KMS-11 (cell line): ENCODE measurements around the gene LRATD1.

Experiments
- H2AFZ ChIP-seq: fragments of 200-600 bp; sonication (generic); 2 replicates; pipeline ENCODE4 v1.6.1; 2016; ENCODE audit warnings: antibody characterized with exemption, mixed run types, low read depth
- H3K27ac ChIP-seq: fragments of 200-600 bp; sonication (generic); 2 replicates; pipeline ENCODE4 v1.6.1; 2016; ENCODE audit warnings: mild to moderate bottlenecking, mixed run types
- H3K27me3 ChIP-seq: fragments of 200-600 bp; sonication (generic); 2 replicates; pipeline ENCODE4 v1.6.1; 2017; ENCODE audit warnings: mild to moderate bottlenecking, low read depth, mixed run types, moderate library complexity; ENCODE audit not compliant: insufficient read depth
- H3K36me3 ChIP-seq: fragments of 200-600 bp; sonication (generic); 2 replicates; pipeline ENCODE4 v1.6.1; 2017; ENCODE audit warnings: mild to moderate bottlenecking, mixed run types; ENCODE audit not compliant: insufficient read depth
- H3K4me1 ChIP-seq: fragments of 200-600 bp; sonication (generic); 2 replicates; pipeline ENCODE4 v1.6.1; 2016; ENCODE audit warnings: mild to moderate bottlenecking, low read depth, mixed run types; ENCODE audit not compliant: poor library complexity, severe bottlenecking
- H3K4me2 ChIP-seq: fragments of 200-600 bp; sonication (generic); 2 replicates; pipeline ENCODE4 v1.7.0; 2016; ENCODE audit warnings: mild to moderate bottlenecking, mixed run types
- H3K4me3 ChIP-seq: fragments of 200-600 bp; sonication (generic); IDR thresholded peaks from 2 replicates; pipeline ENCODE4 v1.6.1; 2017; ENCODE audit warnings: low read depth, low read length, mixed read lengths; ENCODE audit not compliant: insufficient read depth
- H3K79me2 ChIP-seq: fragments of 200-600 bp; sonication (generic); 2 replicates; pipeline ENCODE4 v1.6.1; 2016; ENCODE audit warnings: low read depth, mixed run types; ENCODE audit not compliant: insufficient read depth
- H3K9ac ChIP-seq: fragments of 200-600 bp; sonication (generic); 2 replicates; pipeline ENCODE4 v1.6.1; 2016; ENCODE audit warnings: mild to moderate bottlenecking, mixed run types
- H4K20me1 ChIP-seq: fragments of 200-600 bp; sonication (generic); 2 replicates; pipeline ENCODE4 v1.6.1; 2016; ENCODE audit warnings: mild to moderate bottlenecking, mixed run types; ENCODE audit not compliant: insufficient read depth
- TF ChIP-seq, protein P1 (sequence below): fragments of 200-600 bp; sonication (generic); conservative IDR thresholded peaks from 2 replicates; pipeline ENCODE4 v1.6.1; 2017; ENCODE audit warnings: low read depth, mild to moderate bottlenecking, antibody characterized with exemption, low read length, moderate library complexity, mixed read lengths

LRATD1 gene

GRCh38 chr2:14626873-14627272, 5.6 kb upstream of the LRATD1 start:
- H3K36me3 ChIP-seq, result no peaks in the 10 kb centered on the region
- H3K79me2 ChIP-seq, result no peaks in the 10 kb centered on the region
- no peaks in the 10 kb centered on the region for H4K20me1 ChIP-seq
- H3K27me3 ChIP-seq, result no peaks in the 10 kb centered on the region
- TF ChIP-seq, protein P1, sequence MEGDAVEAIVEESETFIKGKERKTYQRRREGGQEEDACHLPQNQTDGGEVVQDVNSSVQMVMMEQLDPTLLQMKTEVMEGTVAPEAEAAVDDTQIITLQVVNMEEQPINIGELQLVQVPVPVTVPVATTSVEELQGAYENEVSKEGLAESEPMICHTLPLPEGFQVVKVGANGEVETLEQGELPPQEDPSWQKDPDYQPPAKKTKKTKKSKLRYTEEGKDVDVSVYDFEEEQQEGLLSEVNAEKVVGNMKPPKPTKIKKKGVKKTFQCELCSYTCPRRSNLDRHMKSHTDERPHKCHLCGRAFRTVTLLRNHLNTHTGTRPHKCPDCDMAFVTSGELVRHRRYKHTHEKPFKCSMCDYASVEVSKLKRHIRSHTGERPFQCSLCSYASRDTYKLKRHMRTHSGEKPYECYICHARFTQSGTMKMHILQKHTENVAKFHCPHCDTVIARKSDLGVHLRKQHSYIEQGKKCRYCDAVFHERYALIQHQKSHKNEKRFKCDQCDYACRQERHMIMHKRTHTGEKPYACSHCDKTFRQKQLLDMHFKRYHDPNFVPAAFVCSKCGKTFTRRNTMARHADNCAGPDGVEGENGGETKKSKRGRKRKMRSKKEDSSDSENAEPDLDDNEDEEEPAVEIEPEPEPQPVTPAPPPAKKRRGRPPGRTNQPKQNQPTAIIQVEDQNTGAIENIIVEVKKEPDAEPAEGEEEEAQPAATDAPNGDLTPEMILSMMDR, result no peak
- peak overlapping the region; percentile 62 for H3K4me2 ChIP-seq
- H2AFZ ChIP-seq, result no peak overlapping the region
- H3K9ac ChIP-seq, result no peak overlapping the region
- H3K4me1 ChIP-seq, result peaks cover 31% of the 10 kb centered on the region
- H3K4me3 ChIP-seq, result no peak overlapping the region
- H3K27ac ChIP-seq, result no peak overlapping the region

- Histone ChIP-seq H2AFZ (no peak overlapping the region), H3K4me3 (no peak overlapping the region), H3K27ac (no peak overlapping the region), H3K36me3 (no peaks in the 10 kb centered on the region), H3K27me3 (no peaks in the 10 kb centered on the region), H3K4me2 (no peak overlapping the region), H3K79me2 (no peaks in the 10 kb centered on the region), H4K20me1 (no peaks in the 10 kb centered on the region), H3K4me1 (peaks cover 33% of the 10 kb centered on the region), H3K9ac (no peak overlapping the region)
- TF ChIP-seq, protein P1, result no peak
Measured at GRCh38 chr2:14628901-14629300, 3.6 kb upstream of the LRATD1 start.

DNA sequence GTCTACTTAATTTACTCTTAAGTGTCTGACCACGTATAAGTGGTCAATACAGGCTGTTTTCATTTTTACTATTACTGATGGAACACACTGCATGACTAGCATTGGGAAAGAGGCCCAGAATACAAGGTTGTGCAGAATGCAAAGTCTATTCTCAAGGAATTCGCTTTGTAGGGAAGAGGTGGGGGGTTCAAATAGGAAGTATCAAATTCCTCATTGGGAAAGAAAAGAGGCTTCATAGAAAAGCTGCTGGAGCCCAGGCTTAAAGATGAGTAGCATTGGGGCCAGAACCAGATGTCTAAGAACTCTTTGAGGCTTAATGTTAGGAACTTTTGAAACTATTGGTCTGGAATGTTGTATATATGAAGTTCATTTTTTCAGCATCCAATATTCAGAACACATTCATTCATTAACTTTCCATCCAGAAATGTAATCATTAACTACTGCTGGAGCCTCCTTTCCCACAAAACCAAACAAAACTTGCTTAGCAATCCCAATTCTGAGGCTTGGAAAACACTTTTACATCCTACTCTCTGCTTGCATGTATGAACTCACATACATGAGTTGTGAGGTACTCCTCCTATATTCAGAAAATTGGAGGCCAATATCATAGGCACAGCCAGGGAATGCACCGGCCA, 994 bp upstream of the LRATD1 start:
- TF ChIP-seq, protein P1, result no peak
- Histone ChIP-seq H3K27ac (no peak overlapping the region), H3K4me3 (no peak overlapping the region)

DNA sequence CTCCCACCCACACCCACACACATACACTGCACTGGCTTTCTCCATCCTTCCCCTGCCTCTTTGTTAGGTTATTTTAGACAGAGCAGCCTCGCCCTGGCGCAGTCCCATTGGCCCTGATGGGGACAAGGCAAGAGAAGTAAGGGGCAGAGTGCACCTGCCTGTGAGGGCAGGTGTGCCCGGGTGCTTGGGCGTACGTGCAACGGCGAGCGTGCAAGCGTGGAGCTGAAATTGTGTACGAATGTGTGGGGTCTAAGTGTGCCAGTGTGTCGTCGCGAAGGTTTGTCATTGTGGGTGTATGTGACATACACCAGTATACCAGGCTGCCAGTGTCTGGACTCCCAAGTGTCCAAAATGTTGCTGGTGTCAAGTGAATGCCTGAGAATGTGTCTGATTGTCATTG, 544 bp downstream of the LRATD1 start:
- Histone ChIP-seq H3K27ac (no peak overlapping the region), H3K4me1 (peaks cover 15% of the 10 kb centered on the region), H4K20me1 (no peaks in the 10 kb centered on the region), H3K27me3 (no peaks in the 10 kb centered on the region), H2AFZ (peak overlapping the region; percentile 76; the same call in 1 of the 2 replicates), H3K36me3 (no peaks in the 10 kb centered on the region), H3K79me2 (no peaks in the 10 kb centered on the region), H3K9ac (no peak overlapping the region), H3K4me3 (peak overlapping the region; percentile 49), H3K4me2 (peak overlapping the region; percentile 92)
- TF ChIP-seq, protein P1, result no peak

More for the DNA sequence above, 994 bp upstream of the LRATD1 start:
- no peaks in the 10 kb centered on the region for H3K27me3 ChIP-seq
- no peak overlapping the region for H3K9ac ChIP-seq
- peaks cover 28% of the 10 kb centered on the region for H3K4me1 ChIP-seq
- H4K20me1 ChIP-seq, result no peaks in the 10 kb centered on the region
- no peaks in the 10 kb centered on the region for H3K36me3 ChIP-seq
- H3K79me2 ChIP-seq, result no peaks in the 10 kb centered on the region
- H2AFZ ChIP-seq, result peak overlapping the region; percentile 76; the same call in 1 of the 2 replicates
- H3K4me2 ChIP-seq, result peak overlapping the region; percentile 92; the same call in 1 of the 2 replicates
